ENCODE data around the gene MMP3. TPM values are rescaled to one million over a fixed set of nuclear protein-coding genes. Genes with fewer than 3 reads are reported as not detected.

The MMP3 gene
- 1.0 TPM in 1 of 2 replicates, not detected in the other for total RNA-seq

GRCh38 chr11:102843489-102843888 lies at the start of gene MMP3:
Gene MMP3 (minus strand): TSS chr11:102843609. CDS start chr11:102843546, 63 bp downstream.

GRCh38 chr11:102874852-102875251 lies 31.4 kb upstream of the MMP3 start, which contains the start of gene MMP12:
Gene MMP12 (minus strand): TSS chr11:102874982. CDS start chr11:102874937, 45 bp downstream.

GRCh38 chr11:102798012-102798746 lies 45.2 kb downstream of the MMP3 start, which contains the start of gene MMP1:
Gene MMP1 (minus strand): TSS chr11:102798160. CDS start chr11:102798092, 68 bp downstream.

Other genes starting within 250 kb of the MMP3 start
- not detected in 2 replicates for gene MMP20, start 218.3 kb downstream of the MMP3 start, total RNA-seq
- gene MMP27, start 137.8 kb downstream of the MMP3 start, total RNA-seq: not detected in 2 replicates
- not detected in 2 replicates for gene MMP8, start 118.7 kb downstream of the MMP3 start, total RNA-seq
- 0.13 and 1.1 TPM in 2 replicates for gene MMP10, start 63.0 kb downstream of the MMP3 start, total RNA-seq
- 6.0 and 8.7 TPM in 2 replicates for gene MMP1, start 45.4 kb downstream of the MMP3 start, total RNA-seq
- not detected in 2 replicates for gene MMP12, start 31.4 kb upstream of the MMP3 start, total RNA-seq
- 0.33 and 4.1 TPM in 2 replicates for gene MMP13, start 112.1 kb upstream of the MMP3 start, total RNA-seq
- 68.5 and 106 TPM in 2 replicates for gene DCUN1D5, start 248.6 kb upstream of the MMP3 start, total RNA-seq

Data from mesangial cell (primary cell).